CD14-positive monocyte (primary cell): ENCODE data around the gene EGFLAM. TPM values are rescaled to one million over a fixed set of nuclear protein-coding genes. Genes with fewer than 3 reads are reported as not detected.

Experiments used
- DNase-seq, 3 donors: peaks; one replicate each; pipeline ENCODE4 v3.0.0-alpha.2; 2011 to 2022
- H2AFZ ChIP-seq: 2 replicates; pipeline ENCODE4 v1.6.0; 2012; ENCODE audit warnings: mild to moderate bottlenecking, low read depth, low read length, inconsistent platforms; ENCODE audit not compliant: insufficient read depth, poor library complexity, severe bottlenecking
- H3K27ac ChIP-seq, 2 donors: 1 replicate in 1 of 2; 2 replicates in 1 of 2; pipeline ENCODE4 v1.5.1; 2012 to 2013; ENCODE audit warnings: low read length in 2 of 2, control low read depth in 1 of 2, inconsistent platforms in 1 of 2, low read depth in 1 of 2, mild to moderate bottlenecking in 1 of 2
- H3K27me3 ChIP-seq, 2 donors: one replicate each; pipeline versions ENCODE4 v1.6.0 to v1.6.1; 2011 to 2013; ENCODE audit warnings: low read length in 2 of 2; ENCODE audit not compliant: control insufficient read depth in 2 of 2, insufficient read depth in 2 of 2
- H3K36me3 ChIP-seq, 2 donors: replicated peaks in 1 of 2; 1 replicate in 1 of 2; 2 replicates in 1 of 2; pipeline versions ENCODE4 v1.5.1 to v1.6.1; 2012 to 2013; ENCODE audit warnings: low read length in 2 of 2, control low read depth in 1 of 2, inconsistent platforms in 1 of 2, mild to moderate bottlenecking in 1 of 2; ENCODE audit not compliant: insufficient read depth in 2 of 2, control insufficient read depth in 1 of 2
- H3K4me1 ChIP-seq, 2 donors: 1 replicate in 1 of 2; 2 replicates in 1 of 2; pipeline versions ENCODE4 v1.5.1 to v1.6.1; 2012 to 2013; ENCODE audit warnings: low read length in 2 of 2, control low read depth in 1 of 2, inconsistent platforms in 1 of 2, mild to moderate bottlenecking in 1 of 2, moderate library complexity in 1 of 2; ENCODE audit not compliant: insufficient read depth in 2 of 2, control insufficient read depth in 1 of 2
- H3K4me2 ChIP-seq: replicated peaks from 2 replicates; pipeline ENCODE3; 2012; ENCODE audit warnings: low read length, moderate library complexity, mild to moderate bottlenecking; ENCODE audit not compliant: poor library complexity, severe bottlenecking; ENCODE audit errors: extremely low read depth
- H3K4me3 ChIP-seq, 3 experiments: fragments of 200-600 bp in 1 of 3; sonication (generic) in 1 of 3; replicated peaks in 1 of 3; 1 replicate in 2 of 3; 2 replicates in 1 of 3; pipeline ENCODE4 v1.5.1; 2011 to 2013; ENCODE audit warnings: low read length in 3 of 3, mild to moderate bottlenecking in 3 of 3, control low read depth in 2 of 3, low read depth in 2 of 3, inconsistent platforms in 1 of 3, moderate library complexity in 1 of 3
- H3K79me2 ChIP-seq: 2 replicates; pipeline ENCODE4 v1.6.0; 2012; ENCODE audit warnings: mild to moderate bottlenecking, control low read depth, inconsistent platforms, low read length, moderate library complexity; ENCODE audit not compliant: insufficient read depth
- H3K9ac ChIP-seq: 2 replicates; pipeline ENCODE4 v1.6.0; 2017; ENCODE audit warnings: low read length, mild to moderate bottlenecking; ENCODE audit not compliant: insufficient read depth, poor library complexity, severe bottlenecking
- H3K9me3 ChIP-seq, 2 donors: replicated peaks in 1 of 2; 1 replicate in 1 of 2; 2 replicates in 1 of 2; pipeline versions ENCODE4 v1.5.1 to v1.6.1; 2012 to 2013; ENCODE audit warnings: low read length in 2 of 2, control low read depth in 1 of 2; ENCODE audit not compliant: control insufficient read depth in 1 of 2, insufficient read depth in 1 of 2
- H4K20me1 ChIP-seq: 2 replicates; pipeline ENCODE4 v1.6.0; 2012; ENCODE audit warnings: mild to moderate bottlenecking, low read length, control low read depth, moderate library complexity; ENCODE audit not compliant: insufficient read depth
- H3K27ac Mint-ChIP-seq, 7 donors: one replicate each; pipeline ENCODE4 v1.8.0; 2020; ENCODE audit warnings: mild to moderate bottlenecking in 7 of 7, mixed read lengths in 7 of 7, moderate library complexity in 6 of 7, inconsistent platforms in 2 of 7
- H3K27me3 Mint-ChIP-seq, 3 donors: one replicate each; pipeline ENCODE4 v1.8.0; 2021 to 2022; ENCODE audit warnings: low read depth in 3 of 3, mild to moderate bottlenecking in 3 of 3, mixed read lengths in 3 of 3, moderate library complexity in 3 of 3, inconsistent platforms in 1 of 3
- H3K36me3 Mint-ChIP-seq, 2 donors: one replicate each; pipeline ENCODE4 v1.8.0; 2020; ENCODE audit warnings: mixed read lengths in 2 of 2, inconsistent platforms in 1 of 2, mild to moderate bottlenecking in 1 of 2
- H3K4me1 Mint-ChIP-seq: one replicate; pipeline ENCODE4 v1.8.0; 2020; ENCODE audit warnings: mild to moderate bottlenecking, mixed read lengths
- H3K4me3 Mint-ChIP-seq, 2 donors: one replicate each; pipeline ENCODE4 v1.8.0; 2020; ENCODE audit warnings: mild to moderate bottlenecking in 2 of 2, mixed read lengths in 2 of 2, moderate library complexity in 1 of 2
- H3K9me3 Mint-ChIP-seq, 7 donors: one replicate each; pipeline ENCODE4 v1.8.0; 2020 to 2022; ENCODE audit warnings: mixed read lengths in 7 of 7, mild to moderate bottlenecking in 6 of 7, moderate library complexity in 6 of 7, inconsistent platforms in 2 of 7
- WGBS: methylation state at CpG from one replicate; pipeline ENCODE4 v1.1.5; 2013; ENCODE audit warnings: missing lambda C conversion rate; ENCODE audit not compliant: insufficient coverage; 5-methylcytosine and 5-hydroxymethylcytosine counted together
- intact Hi-C, 2 donors: fragments of 100-400 bp; cut with micrococcal nuclease; formaldehyde crosslinking; loops; one replicate each; pipeline versions ENCODE4 v1.15.0 to v1.15.1; 2023
- polyA plus RNA-seq, 3 donors: library from polyadenylated mRNA; depleted of rRNA in 1 of 3; unstranded in 2 of 3; stranded (reverse) in 1 of 3; fragments of 300-500 nt in 2 of 3; fragments of >200 nt in 1 of 3; fragmentation: Illumina TruSeq in 2 of 3; gene quantifications; 1 replicate in 2 of 3; 2 replicates in 1 of 3; pipeline ENCODE4 v1.2.3, GENCODE V29; 2012 to 2021
- TF ChIP-seq, protein P1 (sequence below): fragments of 200-600 bp; IDR thresholded peaks from one replicate; pipeline ENCODE4 v1.8.0; 2022; ENCODE audit warnings: antibody characterized with exemption, mild to moderate bottlenecking

EGFLAM gene
- polyA plus RNA-seq, 3 donors, result not detected

DNA sequence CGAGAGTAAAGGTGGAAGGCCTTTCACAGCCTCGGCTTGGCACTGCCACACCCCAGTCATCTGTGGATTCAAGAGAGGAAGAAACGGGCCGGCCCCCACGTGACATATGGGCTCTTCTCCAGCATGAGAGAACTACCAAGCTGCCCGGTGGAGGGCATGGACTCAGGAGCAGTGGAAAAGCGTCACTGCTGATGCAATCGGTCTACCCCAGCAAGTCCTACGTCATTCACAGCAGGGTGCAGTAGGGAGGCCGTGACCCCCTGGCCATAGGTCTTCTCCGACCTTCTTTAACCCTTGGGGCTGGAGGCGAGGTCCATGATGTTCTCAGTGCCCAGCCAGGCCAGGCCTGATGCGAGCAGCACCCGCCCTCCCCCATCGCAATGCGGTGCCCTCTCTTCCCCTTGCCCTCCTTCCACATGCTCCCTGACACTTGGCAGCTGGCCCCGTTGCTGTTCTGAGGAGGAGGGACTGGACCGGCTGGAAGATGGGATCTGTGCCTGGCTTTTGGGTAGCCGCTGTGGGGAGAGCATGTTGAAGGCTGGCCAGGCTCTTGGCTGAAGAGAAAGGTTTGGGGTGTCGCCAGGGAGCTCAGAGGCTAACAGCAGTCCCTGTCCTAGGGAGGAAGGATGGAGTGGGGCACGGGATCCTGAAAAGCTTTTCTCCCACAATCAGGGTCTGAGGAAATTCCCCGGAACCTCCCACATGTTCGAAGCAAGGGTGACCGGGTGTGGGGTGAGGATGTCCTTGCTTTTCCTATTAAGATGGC, 208.2 kb downstream of the EGFLAM start:
- H3K4me1 ChIP-seq, result no peaks in the 10 kb centered on the region
- Mint-ChIP-seq H3K36me3 (no peaks in the 10 kb centered on the region), H3K4me1 (no peaks in the 10 kb centered on the region), H3K9me3 (peaks cover 0 to 19% (median 6%) of the 10 kb centered on the region in 7 donors), H3K27ac (no peak overlapping the region), H3K27me3 (peaks cover 6 to 49% (median 22%) of the 10 kb centered on the region in 3 donors), H3K4me3 (peak overlapping the region in 1 of 2 donors; percentile 43)
- no peak overlapping the region for H3K4me2 ChIP-seq
- H3K36me3 ChIP-seq, result no peaks in the 10 kb centered on the region
- no peaks in the 10 kb centered on the region for H3K79me2 ChIP-seq
- H3K4me3 ChIP-seq, result no peak overlapping the region
- DNase-seq, result no peak
- TF ChIP-seq, protein P1, sequence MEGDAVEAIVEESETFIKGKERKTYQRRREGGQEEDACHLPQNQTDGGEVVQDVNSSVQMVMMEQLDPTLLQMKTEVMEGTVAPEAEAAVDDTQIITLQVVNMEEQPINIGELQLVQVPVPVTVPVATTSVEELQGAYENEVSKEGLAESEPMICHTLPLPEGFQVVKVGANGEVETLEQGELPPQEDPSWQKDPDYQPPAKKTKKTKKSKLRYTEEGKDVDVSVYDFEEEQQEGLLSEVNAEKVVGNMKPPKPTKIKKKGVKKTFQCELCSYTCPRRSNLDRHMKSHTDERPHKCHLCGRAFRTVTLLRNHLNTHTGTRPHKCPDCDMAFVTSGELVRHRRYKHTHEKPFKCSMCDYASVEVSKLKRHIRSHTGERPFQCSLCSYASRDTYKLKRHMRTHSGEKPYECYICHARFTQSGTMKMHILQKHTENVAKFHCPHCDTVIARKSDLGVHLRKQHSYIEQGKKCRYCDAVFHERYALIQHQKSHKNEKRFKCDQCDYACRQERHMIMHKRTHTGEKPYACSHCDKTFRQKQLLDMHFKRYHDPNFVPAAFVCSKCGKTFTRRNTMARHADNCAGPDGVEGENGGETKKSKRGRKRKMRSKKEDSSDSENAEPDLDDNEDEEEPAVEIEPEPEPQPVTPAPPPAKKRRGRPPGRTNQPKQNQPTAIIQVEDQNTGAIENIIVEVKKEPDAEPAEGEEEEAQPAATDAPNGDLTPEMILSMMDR, result no peak
- no peaks in the 10 kb centered on the region for H4K20me1 ChIP-seq
- no peak overlapping the region for H3K9ac ChIP-seq
- peaks cover 73 to 98% of the 10 kb centered on the region in 2 donors for H3K27me3 ChIP-seq
- H3K27ac ChIP-seq, result no peak overlapping the region
- H2AFZ ChIP-seq, result no peak overlapping the region
- WGBS, result 91% methylated on average over 13 of the region's 24 CpGs
- intact Hi-C loops, result no loop called here
- H3K9me3 ChIP-seq, result peaks cover 7 to 47% of the 10 kb centered on the region in 2 donors

GRCh38 chr5:38467353-38468040, 209.1 kb downstream of the EGFLAM start:
- no peak overlapping the region for H2AFZ ChIP-seq
- WGBS, result 57% methylated on average over 10 of the region's 22 CpGs
- peak overlapping the region in 1 of 2 donors; percentile 63 for H3K4me3 Mint-ChIP-seq
- DNase-seq, result no peak
- H3K4me1 ChIP-seq, result no peaks in the 10 kb centered on the region
- peaks cover 0 to 15% (median 3%) of the 10 kb centered on the region in 7 donors for H3K9me3 Mint-ChIP-seq
- no peak overlapping the region for H3K27ac ChIP-seq
- no peaks in the 10 kb centered on the region for H3K36me3 ChIP-seq
- no peak overlapping the region for H3K9ac ChIP-seq
- H3K4me2 ChIP-seq, result no peak overlapping the region
- no peaks in the 10 kb centered on the region for H3K4me1 Mint-ChIP-seq
- H3K27me3 ChIP-seq, result peaks cover 75 to 100% of the 10 kb centered on the region in 2 donors
- TF ChIP-seq, protein P1, result no peak
- no peaks in the 10 kb centered on the region for H4K20me1 ChIP-seq
- H3K27me3 Mint-ChIP-seq, result peaks cover 14 to 49% (median 22%) of the 10 kb centered on the region in 3 donors
- H3K9me3 ChIP-seq, result peaks cover 7 to 44% of the 10 kb centered on the region in 2 donors
- no peak overlapping the region for H3K27ac Mint-ChIP-seq
- no peaks in the 10 kb centered on the region for H3K36me3 Mint-ChIP-seq
- intact Hi-C loops, result no loop called here
- no peaks in the 10 kb centered on the region for H3K79me2 ChIP-seq
- H3K4me3 ChIP-seq, result no peak overlapping the region
